Right lobe of liver (tissue), 4 donors: ENCODE results near the gene CRAT.

ENCODE experiments used
- POLR2A ChIP-seq: fragments of 450-650 bp; IDR thresholded peaks from one replicate; pipeline ENCODE4 v1.6.1; 2017; ENCODE audit warnings: antibody characterized with exemption, mild to moderate bottlenecking
- TF ChIP-seq, protein P1 (sequence below), 4 donors: fragments of 200-600 bp in 3 of 4; fragments of 450-650 bp in 1 of 4; IDR thresholded peaks; one replicate each; pipeline versions ENCODE4 v1.5.1 to v1.8.0; 2016 to 2022; ENCODE audit warnings: antibody characterized with exemption in 4 of 4, mild to moderate bottlenecking in 2 of 4
- donor health status: DM: no; HTN: no; CAD: no.
- donor health status: DM: no; HTN: no; CAD: no.
- donor health status: DM: no; HTN: yes; CAD: no.

DNA sequence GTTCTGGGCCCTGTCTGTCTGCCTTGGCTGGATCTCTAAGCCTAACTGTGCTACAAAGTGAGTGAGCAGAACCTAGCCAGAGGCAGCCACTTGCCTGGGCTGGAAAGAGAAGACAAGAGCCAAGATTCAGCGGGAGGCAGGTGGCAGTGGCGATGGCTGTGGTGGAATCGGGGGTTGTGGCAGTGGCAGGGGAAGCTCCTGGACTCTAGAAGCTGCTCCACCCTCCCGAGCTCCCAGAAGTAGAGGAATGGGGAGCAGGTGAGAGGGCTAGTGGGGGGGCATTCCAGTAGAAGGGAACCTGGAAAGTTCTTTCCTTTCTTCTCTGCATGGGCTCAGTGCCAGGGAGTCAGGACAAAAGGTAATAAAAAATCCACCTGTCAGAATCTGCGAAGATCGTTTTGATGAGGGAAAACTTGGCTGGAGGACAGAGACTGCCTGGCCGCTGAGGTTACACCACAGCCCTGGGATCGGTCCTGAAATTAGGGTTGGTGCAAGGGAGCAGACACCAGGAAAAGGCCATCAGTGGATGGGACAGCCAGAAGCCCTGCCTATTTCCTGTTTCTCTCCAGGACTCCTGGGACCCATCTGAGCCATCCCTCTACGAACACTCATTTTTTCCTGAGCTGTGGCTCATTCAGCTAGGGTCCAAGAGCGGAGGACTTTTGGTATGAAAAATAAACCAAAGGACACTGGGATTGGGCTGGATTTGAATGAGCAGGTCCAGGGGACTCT, 1.6 kb downstream of the CRAT start:
- TF ChIP-seq, protein P1, sequence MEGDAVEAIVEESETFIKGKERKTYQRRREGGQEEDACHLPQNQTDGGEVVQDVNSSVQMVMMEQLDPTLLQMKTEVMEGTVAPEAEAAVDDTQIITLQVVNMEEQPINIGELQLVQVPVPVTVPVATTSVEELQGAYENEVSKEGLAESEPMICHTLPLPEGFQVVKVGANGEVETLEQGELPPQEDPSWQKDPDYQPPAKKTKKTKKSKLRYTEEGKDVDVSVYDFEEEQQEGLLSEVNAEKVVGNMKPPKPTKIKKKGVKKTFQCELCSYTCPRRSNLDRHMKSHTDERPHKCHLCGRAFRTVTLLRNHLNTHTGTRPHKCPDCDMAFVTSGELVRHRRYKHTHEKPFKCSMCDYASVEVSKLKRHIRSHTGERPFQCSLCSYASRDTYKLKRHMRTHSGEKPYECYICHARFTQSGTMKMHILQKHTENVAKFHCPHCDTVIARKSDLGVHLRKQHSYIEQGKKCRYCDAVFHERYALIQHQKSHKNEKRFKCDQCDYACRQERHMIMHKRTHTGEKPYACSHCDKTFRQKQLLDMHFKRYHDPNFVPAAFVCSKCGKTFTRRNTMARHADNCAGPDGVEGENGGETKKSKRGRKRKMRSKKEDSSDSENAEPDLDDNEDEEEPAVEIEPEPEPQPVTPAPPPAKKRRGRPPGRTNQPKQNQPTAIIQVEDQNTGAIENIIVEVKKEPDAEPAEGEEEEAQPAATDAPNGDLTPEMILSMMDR (IDR thresholded peaks at IDR 0.05): no peak
- TF ChIP-seq POLR2A: no peak
